NB4 (cell line): ENCODE measurements around the gene COG2.

Source experiments
- CTCF ChIP-seq: IDR thresholded peaks from one replicate; pipeline ENCODE4 v1.5.1; 2012; ENCODE audit warnings: low read depth, low read length
- MAX ChIP-seq: IDR thresholded peaks from 2 replicates; pipeline ENCODE4 v1.6.1; 2011; ENCODE audit warnings: low read depth, low read length
- POLR2A ChIP-seq: IDR thresholded peaks from 2 replicates; pipeline ENCODE4 v1.6.1; 2011; ENCODE audit warnings: mild to moderate bottlenecking; ENCODE audit not compliant: insufficient read length; ENCODE audit errors: extremely low read depth

- no peak for TF ChIP-seq CTCF
- TF ChIP-seq POLR2A, result no peak
- no peak for TF ChIP-seq MAX
Measured at GRCh38 chr1:230711245-230711644, 69.0 kb downstream of the COG2 start.
